Heart right ventricle (tissue), 16 donors: ENCODE results near the gene PLEKHA5. TPM values are rescaled to one million over a fixed set of nuclear protein-coding genes. Genes with fewer than 3 reads are reported as not detected.
"Not testable (repeated sequence)": the region's sequence is repeated elsewhere in the genome, so short reads cannot be mapped to it uniquely, and the experiment has no call there.

Experiments used
- ATAC-seq, 8 donors: fragments of 200-7000 bp; cut with Tn5 transposase; one replicate each; pipeline ENCODE4 v1.9.1; 2020; ENCODE audit warnings: mild to moderate bottlenecking in 8 of 8, moderate library complexity in 8 of 8, moderate number of reproducible peaks in 1 of 8
- DNase-seq, 2 donors: peaks; one replicate each; pipeline ENCODE4 v3.0.0-alpha.2; 2020
- H3K27ac ChIP-seq, 10 donors: fragments of 200-600 bp; sonication (generic) in 2 of 10; one replicate each; pipeline versions ENCODE4 v1.5.0 to v1.8.0; 2020 to 2022; ENCODE audit warnings: mild to moderate bottlenecking in 3 of 10
- H3K27me3 ChIP-seq, 7 donors: fragments of 200-600 bp; one replicate each; pipeline ENCODE4 v1.8.0; 2021 to 2022; ENCODE audit warnings: mild to moderate bottlenecking in 2 of 7
- H3K36me3 ChIP-seq, 9 donors: fragments of 200-600 bp; sonication (generic) in 1 of 9; one replicate each; pipeline versions ENCODE4 v1.5.0 to v1.8.0; 2020 to 2022; ENCODE audit warnings: mild to moderate bottlenecking in 2 of 9
- H3K4me1 ChIP-seq, 9 donors: fragments of 200-600 bp; sonication (generic) in 1 of 9; one replicate each; pipeline versions ENCODE4 v1.5.0 to v1.8.0; 2020 to 2022; ENCODE audit warnings: mild to moderate bottlenecking in 4 of 9
- H3K4me3 ChIP-seq, 10 donors: fragments of 200-600 bp; sonication (generic) in 2 of 10; one replicate each; pipeline versions ENCODE4 v1.5.0 to v1.8.0; 2020 to 2022; ENCODE audit warnings: mild to moderate bottlenecking in 7 of 10, moderate library complexity in 2 of 10
- H3K9me3 ChIP-seq, 11 donors: fragments of 200-600 bp in 10 of 11; sonication (generic) in 2 of 11; one replicate each; pipeline versions ENCODE4 v1.5.0 to v1.8.0; 2013 to 2022; ENCODE audit warnings: mild to moderate bottlenecking in 2 of 11, control low read depth in 1 of 11, moderate library complexity in 1 of 11
- CTCF ChIP-seq, 9 donors: fragments of 200-600 bp; sonication (generic) in 2 of 9; IDR thresholded peaks; one replicate each; pipeline versions ENCODE4 v1.5.0 to v1.8.0; 2021 to 2022; ENCODE audit warnings: antibody characterized with exemption in 9 of 9, mild to moderate bottlenecking in 5 of 9, moderate library complexity in 1 of 9
- WGBS, 2 donors: extraction: QIAGEN DNeasy Blood & Tissue Kit; methylation state at CpG; one replicate each; pipeline ENCODE4 v1.1.7; 2013; ENCODE audit warnings: inconsistent platforms in 1 of 2; 5-methylcytosine and 5-hydroxymethylcytosine counted together
- intact Hi-C, 10 donors: fragments of 100-400 bp; cut with DNase I; formaldehyde crosslinking; loops; one replicate each; pipeline versions ENCODE4 v1.11.1 to v1.14.2; 2022
- polyA plus RNA-seq, 2 donors: library from polyadenylated mRNA; stranded (reverse); fragments of 200-250 nt; gene quantifications; one replicate each; pipeline ENCODE4 v1.2.3, GENCODE V29; 2013
- total RNA-seq, 10 donors: library from RNA; stranded (reverse); fragmentation: NEBNext Ultra II Directional in 3 of 10; extraction: Animal tissue kit (Norgen Biotek cat#: 25700) in 3 of 10; gene quantifications; one replicate each; pipeline versions ENCODE4 v1.2.1 to v1.2.4, GENCODE V29; 2021 to 2023
- donor health status: Arrhythmogenic right ventricular cardiomyopathy.
- donor health status: ischemic (EF 13 %, LVEDD 7.1; RV severe dilation, severe dysfunction).
- donor health status: healthy with polysubstance abuse.
- donor health status: DM: no; HTN: yes; CAD: no.
- donor health status: DM: no; HTN: no; CAD: no.
- donor health status: ischemic (EF 25% LVEDD 6.9; RV normal size, moderate dysfunction).
- donor health status: ischemic (EF 25% LVEDD 5.7; RV mildly dilated, moderate dysfunction).
- donor health status: healthy.
- donor health status: DM: yes; HTN: yes; CAD: no.
- donor health status: Ischemic cardiomyopathy.
- donor health status: ischemic (EF 35%, LVEDD 5.7; RV mildly dilated, moderate dysfunction).
- donor health status: nonischemic (EF 11% LVEDD 7.7; RV severe dilation, severe dysfunction).
- donor health status: DM: yes; HTN: yes; CAD: no.
- donor health status: PGD.
- donor health status: ischemic (EF 29% LVEDD 5.4; RV normal size, mild dysfunction).
- donor health status: nonischemic (EF 23%, LVEDD 6.1; RV moderate dilation, normal function).

The PLEKHA5 gene
- total and polyA plus RNA-seq, 12 donors: 11.8 to 77.1 (median 61.8) TPM

DNA sequence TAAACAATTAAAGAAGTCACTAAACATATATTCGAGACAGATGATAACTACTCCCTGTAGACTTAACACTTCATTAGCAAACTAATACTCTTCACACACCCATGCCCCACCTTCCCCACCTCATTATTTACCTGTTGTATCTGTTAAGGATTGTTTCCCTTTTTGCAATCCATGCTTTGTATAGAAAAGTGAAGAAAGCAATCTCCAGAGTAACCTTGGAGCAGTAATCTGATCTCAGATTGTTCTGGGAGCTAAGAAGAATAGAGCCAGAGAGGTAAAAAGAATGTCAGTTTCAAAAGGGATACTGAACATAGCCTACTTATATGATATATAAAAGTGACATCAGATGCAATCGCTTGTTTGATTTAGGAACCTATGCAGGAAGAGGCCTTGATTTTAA lies 37.4 kb downstream of the PLEKHA5 start:
- TF ChIP-seq CTCF (IDR thresholded peaks at IDR 0.05): no peak
- H3K27ac ChIP-seq: peak overlapping the region in 3 of 10 donors; percentile 31 to 50 (median 43)
- intact Hi-C loops: no loop called here
- no peaks in the 10 kb centered on the region for H3K27me3 ChIP-seq
- DNase-seq: no peak
- H3K4me1 ChIP-seq: peaks cover 0 to 64% (median 19%) of the 10 kb centered on the region in 9 donors
- no peak for ATAC-seq
- no peak overlapping the region for H3K4me3 ChIP-seq
- no peaks in the 10 kb centered on the region for H3K36me3 ChIP-seq
- 26 to 36% methylated on average over 2 of the region's 2 CpGs for WGBS, 2 donors
- H3K9me3 ChIP-seq: no peaks in the 10 kb centered on the region

DNA sequence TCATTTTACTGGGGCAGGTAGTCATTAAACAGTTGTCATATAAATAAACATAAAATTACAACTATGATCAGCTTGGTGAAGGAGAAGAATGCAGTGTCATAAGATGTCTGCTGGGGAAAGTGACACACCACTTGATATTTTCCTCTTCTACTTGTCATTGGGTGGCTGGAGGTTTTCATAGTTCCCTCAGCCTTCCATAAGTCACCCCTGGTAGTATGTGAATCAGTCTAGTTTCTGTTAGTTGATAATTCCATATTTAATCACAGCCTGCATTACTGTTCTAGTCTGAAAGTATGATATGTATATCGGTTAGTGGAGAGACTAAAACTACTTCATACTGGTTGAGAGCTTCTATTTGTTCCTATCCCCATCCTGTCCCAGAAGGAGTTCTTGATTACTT lies 38.2 kb downstream of the PLEKHA5 start:
- DNase-seq (no peak), ATAC-seq (peak in 2 of 8 donors; percentile 24 to 48)
- 56 to 77% methylated on average over 1 of the region's 1 CpG for WGBS, 2 donors
- H3K27ac ChIP-seq: peak overlapping the region in 6 of 10 donors; percentile 10 to 50 (median 30)
- H3K4me3 ChIP-seq: no peak overlapping the region
- no peaks in the 10 kb centered on the region for H3K27me3 ChIP-seq
- H3K4me1 ChIP-seq: peaks cover 0 to 69% (median 19%) of the 10 kb centered on the region in 9 donors
- H3K9me3 ChIP-seq: no peaks in the 10 kb centered on the region
- H3K36me3 ChIP-seq: no peaks in the 10 kb centered on the region
- intact Hi-C loops: no loop called here
- no peak for TF ChIP-seq CTCF (IDR thresholded peaks at IDR 0.05)

DNA sequence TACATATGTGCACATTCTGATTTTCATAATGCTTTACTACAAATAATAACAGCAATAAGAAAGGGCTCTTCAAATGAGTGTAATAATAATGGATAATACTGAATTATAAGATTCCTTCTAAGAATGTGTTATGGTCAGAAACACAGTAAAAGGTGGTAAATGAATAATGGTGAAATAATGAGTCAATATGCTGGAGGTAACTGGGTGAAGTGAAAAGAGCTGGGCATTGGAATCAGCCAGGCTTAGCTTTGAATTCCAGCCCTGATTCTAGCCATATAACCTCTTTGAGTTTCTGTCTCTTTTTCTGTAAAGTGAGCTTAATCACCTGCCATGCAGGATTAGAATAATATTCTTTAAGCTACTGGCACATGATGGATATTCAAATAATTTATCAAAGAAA lies 39.1 kb downstream of the PLEKHA5 start:
- intact Hi-C loops: no loop called here
- Histone ChIP-seq H3K4me3 (no peak overlapping the region), H3K27ac (peak overlapping the region in 1 of 10 donors; percentile 49), H3K4me1 (peaks cover 0 to 69% (median 19%) of the 10 kb centered on the region in 9 donors), H3K9me3 (no peaks in the 10 kb centered on the region), H3K36me3 (no peaks in the 10 kb centered on the region), H3K27me3 (no peaks in the 10 kb centered on the region)
- no peak for TF ChIP-seq CTCF (IDR thresholded peaks at IDR 0.05)
- DNase-seq (no peak), ATAC-seq (no peak)

DNA sequence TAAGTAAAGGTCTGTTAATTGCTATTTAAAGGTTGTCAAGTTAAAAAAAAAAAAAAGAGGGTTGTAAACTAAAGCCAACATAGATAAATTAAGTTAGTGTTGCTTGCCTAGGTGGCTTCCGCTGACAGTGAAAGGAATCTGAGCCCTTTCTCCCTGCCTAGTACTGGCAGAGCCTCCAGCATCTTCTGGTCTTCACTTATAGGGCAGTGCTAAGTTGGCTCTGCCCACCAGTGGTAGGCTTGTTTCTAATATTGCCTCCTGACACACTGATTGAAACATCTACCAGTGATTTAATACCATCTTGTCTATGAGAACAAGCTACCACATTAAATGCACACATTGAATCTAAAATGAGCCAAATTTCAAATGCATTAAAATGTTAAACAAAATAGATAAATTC lies 39.7 kb downstream of the PLEKHA5 start:
- Histone ChIP-seq H3K27me3 (no peaks in the 10 kb centered on the region), H3K9me3 (no peaks in the 10 kb centered on the region), H3K4me1 (peaks cover 0 to 69% (median 23%) of the 10 kb centered on the region in 9 donors), H3K4me3 (no peak overlapping the region), H3K36me3 (no peaks in the 10 kb centered on the region), H3K27ac (peak overlapping the region in 1 of 10 donors; percentile 49)
- intact Hi-C loops: no loop called here
- ATAC-seq: peak in 5 of 8 donors; percentile 31 to 78 (median 49)
- no peak for TF ChIP-seq CTCF (IDR thresholded peaks at IDR 0.05)
- no peak for DNase-seq
- 83 to 85% methylated on average over 1 of the region's 1 CpG for WGBS, 2 donors

GRCh38 chr12:19170286-19170685 lies 40.8 kb downstream of the PLEKHA5 start:
- not testable (repeated sequence) for H3K27ac ChIP-seq, H3K9me3 ChIP-seq, ATAC-seq, DNase-seq, H3K36me3 ChIP-seq, H3K27me3 ChIP-seq, H3K4me3 ChIP-seq
- peaks cover 0 to 67% (median 28%) of the 10 kb centered on the region in 9 donors for H3K4me1 ChIP-seq
- WGBS, 2 donors: 93 to 97% methylated on average over 9 of the region's 9 CpGs
- intact Hi-C loops: loop anchor here in 1 of 10 donors (5.0 kb wide), 1 partner anchor 33 kb away; no protein-coding TSS in a partner anchor
